Nephron progenitor cell (in vitro differentiated cells): ENCODE results near the gene C11orf21.

Experiments used
- DNase-seq: peaks from one replicate; pipeline ENCODE4 v3.0.0; 2021
- H3K27ac Mint-ChIP-seq: 2 replicates; pipeline ENCODE4 v1.8.0; 2021; ENCODE audit warnings: mild to moderate bottlenecking, moderate library complexity, mixed read lengths
- H3K27me3 Mint-ChIP-seq: 2 replicates; pipeline ENCODE4 v1.8.0; 2021; ENCODE audit warnings: mild to moderate bottlenecking, low read depth, mixed read lengths; ENCODE audit not compliant: poor library complexity
- H3K36me3 Mint-ChIP-seq: 2 replicates; pipeline ENCODE4 v1.8.0; 2021; ENCODE audit warnings: low read depth, mixed read lengths
- H3K4me1 Mint-ChIP-seq: 2 replicates; pipeline ENCODE4 v1.8.0; 2021; ENCODE audit warnings: mixed read lengths
- H3K4me3 Mint-ChIP-seq: 2 replicates; pipeline ENCODE4 v1.8.0; 2021; ENCODE audit warnings: mild to moderate bottlenecking, moderate library complexity, mixed read lengths
- H3K9me3 Mint-ChIP-seq: 2 replicates; pipeline ENCODE4 v1.8.0; 2021; ENCODE audit warnings: mild to moderate bottlenecking, moderate library complexity, mixed read lengths
- TF ChIP-seq, protein P1 (sequence below): fragments of 200-600 bp; sonication (generic); IDR thresholded peaks from 2 replicates; pipeline ENCODE4 v1.5.0; 2021; ENCODE audit warnings: antibody characterized with exemption

C11orf21 gene

DNA sequence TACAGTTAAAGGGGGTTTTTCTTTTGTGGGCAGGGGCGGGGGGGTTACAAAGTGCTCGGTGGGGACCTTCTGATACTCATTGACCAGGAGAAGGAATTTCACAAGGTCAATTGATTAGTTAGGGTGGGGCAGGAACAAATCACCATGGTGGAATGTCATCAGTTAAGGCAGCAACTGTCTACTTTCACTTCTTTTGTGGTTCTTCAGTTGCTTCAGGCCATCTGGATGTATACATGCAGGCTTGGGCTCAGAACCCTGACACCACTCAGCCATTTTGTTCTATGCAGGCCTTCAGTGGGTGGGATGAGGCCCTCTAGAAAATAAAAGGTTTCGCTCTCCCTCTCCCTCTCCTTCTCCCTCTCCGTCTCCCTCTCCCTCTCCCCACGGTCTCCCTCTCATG is 29.7 kb upstream of the C11orf21 start:
- H3K4me1 Mint-ChIP-seq = no peaks in the 10 kb centered on the region
- peaks cover 20% of the 10 kb centered on the region for H3K27me3 Mint-ChIP-seq
- no peak for DNase-seq
- H3K27ac Mint-ChIP-seq = no peak overlapping the region
- H3K4me3 Mint-ChIP-seq = no peak overlapping the region
- TF ChIP-seq, protein P1, sequence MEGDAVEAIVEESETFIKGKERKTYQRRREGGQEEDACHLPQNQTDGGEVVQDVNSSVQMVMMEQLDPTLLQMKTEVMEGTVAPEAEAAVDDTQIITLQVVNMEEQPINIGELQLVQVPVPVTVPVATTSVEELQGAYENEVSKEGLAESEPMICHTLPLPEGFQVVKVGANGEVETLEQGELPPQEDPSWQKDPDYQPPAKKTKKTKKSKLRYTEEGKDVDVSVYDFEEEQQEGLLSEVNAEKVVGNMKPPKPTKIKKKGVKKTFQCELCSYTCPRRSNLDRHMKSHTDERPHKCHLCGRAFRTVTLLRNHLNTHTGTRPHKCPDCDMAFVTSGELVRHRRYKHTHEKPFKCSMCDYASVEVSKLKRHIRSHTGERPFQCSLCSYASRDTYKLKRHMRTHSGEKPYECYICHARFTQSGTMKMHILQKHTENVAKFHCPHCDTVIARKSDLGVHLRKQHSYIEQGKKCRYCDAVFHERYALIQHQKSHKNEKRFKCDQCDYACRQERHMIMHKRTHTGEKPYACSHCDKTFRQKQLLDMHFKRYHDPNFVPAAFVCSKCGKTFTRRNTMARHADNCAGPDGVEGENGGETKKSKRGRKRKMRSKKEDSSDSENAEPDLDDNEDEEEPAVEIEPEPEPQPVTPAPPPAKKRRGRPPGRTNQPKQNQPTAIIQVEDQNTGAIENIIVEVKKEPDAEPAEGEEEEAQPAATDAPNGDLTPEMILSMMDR = no peak
- peaks cover 12% of the 10 kb centered on the region for H3K36me3 Mint-ChIP-seq
- H3K9me3 Mint-ChIP-seq = peaks cover 32% of the 10 kb centered on the region

DNA sequence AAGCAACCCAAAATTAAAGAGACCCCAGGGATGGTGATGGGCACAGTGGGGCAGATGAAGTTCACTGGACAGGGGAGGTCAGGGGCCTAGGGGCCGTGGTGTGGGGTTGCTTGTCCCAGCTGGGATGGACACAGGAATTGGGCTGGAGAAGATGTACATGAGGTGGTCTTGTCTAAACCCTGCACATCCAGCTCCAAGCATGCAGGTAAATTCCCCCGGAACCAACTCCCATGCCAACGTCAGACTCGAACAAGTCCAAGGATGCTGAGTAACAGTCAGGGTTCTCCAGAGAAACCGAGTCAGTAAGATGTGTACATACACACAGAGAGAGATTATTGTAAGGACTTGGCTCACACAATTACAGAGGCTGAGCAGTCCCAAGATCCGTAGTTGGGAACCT is 29.0 kb upstream of the C11orf21 start:
- no peak for DNase-seq
- TF ChIP-seq, protein P1 = no peak
- no peak overlapping the region for H3K4me3 Mint-ChIP-seq
- H3K27me3 Mint-ChIP-seq = peaks cover 23% of the 10 kb centered on the region
- no peaks in the 10 kb centered on the region for H3K4me1 Mint-ChIP-seq
- peaks cover 33% of the 10 kb centered on the region for H3K9me3 Mint-ChIP-seq
- H3K27ac Mint-ChIP-seq = no peak overlapping the region
- peaks cover 12% of the 10 kb centered on the region for H3K36me3 Mint-ChIP-seq

DNA sequence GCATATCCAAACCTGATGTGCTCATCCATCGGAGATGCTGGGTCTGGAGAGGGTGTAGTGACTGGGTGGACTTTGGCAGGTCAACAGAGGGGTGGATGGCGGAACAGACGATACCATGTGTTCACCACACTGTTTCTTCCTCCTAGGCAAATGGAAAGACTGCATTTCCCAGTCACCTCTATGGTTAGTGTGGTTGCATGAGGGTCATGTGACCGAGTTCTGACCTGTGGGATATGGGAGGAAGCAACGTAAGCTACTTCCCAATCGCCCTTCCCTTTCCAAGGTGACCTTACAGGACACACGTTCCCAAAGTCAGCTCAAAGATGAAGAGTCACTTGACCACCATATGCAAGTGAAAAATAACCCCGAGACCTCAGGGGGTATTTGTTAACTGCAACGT is 27.8 kb upstream of the C11orf21 start:
- peaks cover 33% of the 10 kb centered on the region for H3K9me3 Mint-ChIP-seq
- H3K4me3 Mint-ChIP-seq = no peak overlapping the region

DNA sequence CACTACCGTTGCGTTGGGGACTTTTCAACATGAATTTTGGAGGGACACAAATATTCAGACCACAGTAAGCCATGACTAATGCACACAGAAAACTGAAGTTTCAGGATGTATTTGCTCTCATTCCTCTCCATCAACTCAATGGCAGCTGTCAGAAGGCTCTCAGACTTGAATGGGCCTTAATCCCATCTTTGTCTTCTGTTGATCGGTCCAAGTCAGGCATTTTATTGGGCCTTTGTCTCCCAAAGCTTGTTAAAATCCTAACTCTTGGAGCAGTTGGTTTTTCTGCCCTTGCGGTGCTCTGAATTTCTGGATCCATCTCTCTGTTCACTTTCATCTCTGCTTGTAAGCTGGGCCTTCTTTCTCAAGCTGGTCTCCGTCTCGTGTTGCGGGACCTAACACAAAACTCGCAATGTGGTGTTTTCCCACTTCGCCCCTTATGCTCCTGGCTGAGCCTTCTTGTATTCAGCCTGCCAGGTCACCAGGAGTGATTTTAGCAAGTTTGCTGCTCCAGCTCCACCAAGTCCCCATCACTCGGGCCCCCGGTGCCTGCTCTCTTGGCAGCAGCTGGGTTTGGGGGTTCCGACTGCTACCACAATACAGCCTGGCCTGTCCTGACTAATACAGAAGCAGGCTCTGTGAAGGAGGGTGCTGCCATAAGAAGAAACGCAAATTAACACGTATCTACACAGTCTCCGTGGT is 27.1 kb upstream of the C11orf21 start:
- peaks cover 28% of the 10 kb centered on the region for H3K27me3 Mint-ChIP-seq
- no peak for DNase-seq
- peaks cover 33% of the 10 kb centered on the region for H3K9me3 Mint-ChIP-seq
- peaks cover 12% of the 10 kb centered on the region for H3K36me3 Mint-ChIP-seq
- TF ChIP-seq, protein P1 = no peak
- no peak overlapping the region for H3K4me3 Mint-ChIP-seq
- H3K27ac Mint-ChIP-seq = no peak overlapping the region
- H3K4me1 Mint-ChIP-seq = no peaks in the 10 kb centered on the region

More for the DNA sequence above, 27.8 kb upstream of the C11orf21 start:
- no peak overlapping the region for H3K27ac Mint-ChIP-seq
- no peaks in the 10 kb centered on the region for H3K4me1 Mint-ChIP-seq
- peaks cover 12% of the 10 kb centered on the region for H3K36me3 Mint-ChIP-seq
- peaks cover 28% of the 10 kb centered on the region for H3K27me3 Mint-ChIP-seq
- TF ChIP-seq, protein P1 = no peak
- no peak for DNase-seq

DNA sequence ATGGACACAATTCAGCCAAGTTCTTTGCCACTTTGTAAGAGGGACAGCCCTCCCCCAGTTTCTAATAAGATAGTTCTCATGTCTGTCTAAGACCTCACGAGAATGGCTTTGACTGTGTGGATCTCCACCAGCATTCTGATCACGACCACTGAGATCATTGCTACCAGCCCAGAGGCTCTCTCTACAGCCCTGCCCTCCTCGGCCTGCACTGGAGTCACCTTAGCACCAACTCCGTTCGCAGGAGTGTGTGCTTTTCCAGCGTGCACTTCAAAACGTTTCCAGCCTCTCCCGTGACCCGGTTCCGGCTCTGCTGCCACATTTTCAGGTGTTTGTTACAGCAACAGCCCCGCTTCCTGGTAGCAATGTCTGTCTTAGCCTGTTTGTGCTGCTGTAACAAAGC is 26.3 kb upstream of the C11orf21 start:
- no peaks in the 10 kb centered on the region for H3K4me1 Mint-ChIP-seq
- peaks cover 28% of the 10 kb centered on the region for H3K27me3 Mint-ChIP-seq
- H3K36me3 Mint-ChIP-seq = peaks cover 12% of the 10 kb centered on the region
- H3K9me3 Mint-ChIP-seq = peaks cover 39% of the 10 kb centered on the region
- no peak overlapping the region for H3K27ac Mint-ChIP-seq
- TF ChIP-seq, protein P1 = no peak
- no peak for DNase-seq
- no peak overlapping the region for H3K4me3 Mint-ChIP-seq

DNA sequence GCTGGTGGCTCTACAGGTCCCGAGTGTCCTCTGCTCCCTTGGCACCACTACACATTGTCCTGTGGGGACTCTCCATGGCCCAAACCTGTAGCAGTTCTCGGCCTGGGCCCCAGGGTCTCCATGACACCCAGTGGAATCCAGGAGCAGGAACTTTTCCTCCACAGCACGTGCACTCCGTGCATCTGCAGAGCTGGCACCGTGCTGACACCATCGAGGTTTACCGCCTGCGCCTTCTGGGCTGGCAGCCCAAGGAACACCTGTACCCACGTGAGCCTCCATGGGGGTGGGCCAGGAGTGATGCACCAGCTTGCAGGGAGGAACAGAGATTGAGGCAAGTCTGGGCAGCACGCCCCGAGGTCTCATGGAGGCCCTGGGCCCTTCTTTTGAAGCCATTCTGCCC is 25.3 kb upstream of the C11orf21 start:
- Mint-ChIP-seq H3K9me3 (peaks cover 49% of the 10 kb centered on the region), H3K27ac (no peak overlapping the region), H3K4me1 (no peaks in the 10 kb centered on the region), H3K27me3 (peaks cover 36% of the 10 kb centered on the region), H3K36me3 (peaks cover 13% of the 10 kb centered on the region), H3K4me3 (no peak overlapping the region)
- DNase-seq = no peak
- TF ChIP-seq, protein P1 = no peak
